WI38 (cell line): ENCODE results near the gene FAF1.

Experiments used
- H3K4me3 ChIP-seq: 2 replicates; pipeline ENCODE4 v1.5.1; 2011; ENCODE audit warnings: low read depth, mild to moderate bottlenecking, control low read depth, low read length
- CTCF ChIP-seq: IDR thresholded peaks from 2 replicates; pipeline ENCODE4 v1.5.1; 2012; ENCODE audit warnings: low read depth, mild to moderate bottlenecking, control low read depth, low read length

The FAF1 gene

GRCh38 chr1:50703240-50703639 is 256.8 kb downstream of the FAF1 start:
- no peak for TF ChIP-seq CTCF
- H3K4me3 ChIP-seq, result no peak overlapping the region

GRCh38 chr1:50702395-50702794 is 257.7 kb downstream of the FAF1 start:
- TF ChIP-seq CTCF, result no peak

GRCh38 chr1:50701706-50702317 is 258.3 kb downstream of the FAF1 start:
- TF ChIP-seq CTCF, result no peak
- H3K4me3 ChIP-seq, result no peak overlapping the region

More at GRCh38 chr1:50702395-50702794, 257.7 kb downstream of the FAF1 start:
- no peak overlapping the region for H3K4me3 ChIP-seq

- no peak for TF ChIP-seq CTCF
Observed at GRCh38 chr1:50700621-50701020, 259.4 kb downstream of the FAF1 start.

GRCh38 chr1:50700214-50700613 is 259.9 kb downstream of the FAF1 start:
- no peak for TF ChIP-seq CTCF
- no peak overlapping the region for H3K4me3 ChIP-seq

More at GRCh38 chr1:50700621-50701020, 259.4 kb downstream of the FAF1 start:
- H3K4me3 ChIP-seq, result no peak overlapping the region

GRCh38 chr1:50699795-50700194 is 260.3 kb downstream of the FAF1 start:
- H3K4me3 ChIP-seq, result no peak overlapping the region
- no peak for TF ChIP-seq CTCF

- no peak for TF ChIP-seq CTCF
- H3K4me3 ChIP-seq, result no peak overlapping the region
Observed at GRCh38 chr1:50697440-50698421, 262.3 kb downstream of the FAF1 start.
